Thyroid gland (tissue), 4 donors: ENCODE results near the gene TBX18.

Source experiments
- CTCF ChIP-seq, 6 experiments: fragments of 200-600 bp in 3 of 6; fragments of 450-650 bp in 3 of 6; sonication (generic) in 3 of 6; IDR thresholded peaks; one replicate each; pipeline ENCODE4 v1.5.1; 2016 to 2019; ENCODE audit warnings: antibody characterized with exemption in 6 of 6, mild to moderate bottlenecking in 2 of 6, inconsistent platforms in 1 of 6, moderate library complexity in 1 of 6
- POLR2A ChIP-seq, 2 donors: fragments of 450-650 bp; IDR thresholded peaks; one replicate each; pipeline ENCODE4 v1.6.1; 2017; ENCODE audit warnings: antibody characterized with exemption in 2 of 2, mild to moderate bottlenecking in 2 of 2, moderate library complexity in 1 of 2

GRCh38 chr6:84638286-84638685 lies 126.1 kb downstream of the TBX18 start:
- TF ChIP-seq CTCF (IDR thresholded peaks at IDR 0.05): no peak
- TF ChIP-seq POLR2A (IDR thresholded peaks at IDR 0.05): no peak
